GM18951 (cell line): ENCODE results near the gene U2SURP.

Source experiments
- POLR2A ChIP-seq: IDR thresholded peaks from 4 replicates; pipeline ENCODE4 v1.6.1; 2011; ENCODE audit warnings: mild to moderate bottlenecking; ENCODE audit not compliant: insufficient read length, insufficient read depth; ENCODE audit errors: extremely low read depth
- in situ Hi-C: fragments of 300-500 bp; cut with MboI; formaldehyde crosslinking; loops from one replicate; pipeline ENCODE4 v1.12.0; 2022; ENCODE audit warnings: low sequenced_read_pairs, mixed read lengths, inconsistent platforms; ENCODE audit not compliant: unreplicated experiment

U2SURP gene

GRCh38 chr3:143001369-143002082 lies at the start of gene U2SURP:
Gene U2SURP, plus strand, starts transcription at chr3:143001570. Its CDS starts 59 bp downstream, at chr3:143001629.
- TF ChIP-seq POLR2A, result peak; percentile 90
- in situ Hi-C loops, result no loop called here

- in situ Hi-C loops, result no loop called here
- TF ChIP-seq POLR2A, result no peak
Measured at GRCh38 chr3:142951794-142952193, 49.6 kb upstream of the U2SURP start.

- no peak for TF ChIP-seq POLR2A
- in situ Hi-C loops, result no loop called here
Measured at GRCh38 chr3:142952272-142953193, 48.8 kb upstream of the U2SURP start.

- in situ Hi-C loops, result no loop called here
- TF ChIP-seq POLR2A, result no peak
Measured at GRCh38 chr3:142953443-142953842, 47.9 kb upstream of the U2SURP start.

GRCh38 chr3:142958707-142959106 lies 42.7 kb upstream of the U2SURP start:
- no peak for TF ChIP-seq POLR2A
- in situ Hi-C loops, result no loop called here

- no peak for TF ChIP-seq POLR2A
- in situ Hi-C loops, result no loop called here
Measured at GRCh38 chr3:142960322-142960850, 41.0 kb upstream of the U2SURP start.

- no peak for TF ChIP-seq POLR2A
- in situ Hi-C loops, result no loop called here
Measured at GRCh38 chr3:142961539-142961938, 39.8 kb upstream of the U2SURP start.

- in situ Hi-C loops, result no loop called here
- TF ChIP-seq POLR2A, result no peak
Measured at GRCh38 chr3:142962175-142962519, 39.2 kb upstream of the U2SURP start.

GRCh38 chr3:142962520-142963233 lies 38.7 kb upstream of the U2SURP start:
- in situ Hi-C loops, result no loop called here
- TF ChIP-seq POLR2A, result no peak

GRCh38 chr3:142963234-142963515 lies 38.2 kb upstream of the U2SURP start:
- in situ Hi-C loops, result no loop called here
- no peak for TF ChIP-seq POLR2A

- in situ Hi-C loops, result no loop called here
- TF ChIP-seq POLR2A, result no peak
Measured at GRCh38 chr3:142963516-142964448, 37.6 kb upstream of the U2SURP start, which contains the start of gene PAQR9. Gene PAQR9, minus strand, starts transcription at chr3:142963674. Its CDS starts 338 bp downstream, at chr3:142963336.

GRCh38 chr3:142965581-142965980 lies 35.8 kb upstream of the U2SURP start:
- TF ChIP-seq POLR2A, result no peak
- in situ Hi-C loops, result no loop called here

GRCh38 chr3:142966808-142967207 lies 34.6 kb upstream of the U2SURP start:
- in situ Hi-C loops, result no loop called here
- no peak for TF ChIP-seq POLR2A
